GM19351 (cell line): ENCODE data around the gene DPRX.

Experiments used
- ATAC-seq: cut with Tn5 transposase; IDR thresholded peaks from one replicate; pipeline ENCODE4 v1.9.1; 2021; ENCODE audit warnings: mild to moderate bottlenecking, moderate library complexity; ENCODE audit not compliant: unreplicated experiment

The DPRX gene, protein sequence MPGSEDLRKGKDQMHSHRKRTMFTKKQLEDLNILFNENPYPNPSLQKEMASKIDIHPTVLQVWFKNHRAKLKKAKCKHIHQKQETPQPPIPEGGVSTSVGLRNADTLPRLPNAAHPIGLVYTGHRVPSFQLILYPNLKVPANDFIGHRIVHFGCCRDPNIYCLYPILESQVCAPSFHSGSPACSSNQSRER

DNA sequence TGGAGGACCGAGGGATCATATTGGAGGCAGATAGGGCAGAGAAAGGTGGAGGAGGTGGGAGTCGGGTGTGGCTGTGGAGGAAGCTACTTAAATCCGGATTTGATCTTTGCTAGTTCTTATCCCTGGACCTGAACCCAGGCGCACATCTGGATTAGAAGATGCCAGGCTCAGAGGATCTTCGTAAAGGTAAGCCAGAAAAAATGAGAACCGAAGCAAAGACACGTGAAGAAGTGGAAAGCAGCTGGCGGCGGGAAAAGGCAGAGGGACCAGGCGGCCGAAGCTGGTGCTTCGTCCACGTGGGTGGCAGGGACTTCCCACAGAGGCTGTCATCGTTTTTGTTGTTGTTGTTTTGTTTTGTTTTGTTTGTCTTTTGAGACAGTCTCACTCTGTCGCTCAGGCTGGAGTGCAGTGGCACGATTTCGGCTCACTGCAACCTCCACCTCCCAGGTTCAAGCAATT lies at the start of gene DPRX:
Gene DPRX, plus strand, starts transcription at position 51 of the 459 bp plus-strand sequence. Its CDS starts 108 bp downstream, at position 159.
- no peak for ATAC-seq

DNA sequence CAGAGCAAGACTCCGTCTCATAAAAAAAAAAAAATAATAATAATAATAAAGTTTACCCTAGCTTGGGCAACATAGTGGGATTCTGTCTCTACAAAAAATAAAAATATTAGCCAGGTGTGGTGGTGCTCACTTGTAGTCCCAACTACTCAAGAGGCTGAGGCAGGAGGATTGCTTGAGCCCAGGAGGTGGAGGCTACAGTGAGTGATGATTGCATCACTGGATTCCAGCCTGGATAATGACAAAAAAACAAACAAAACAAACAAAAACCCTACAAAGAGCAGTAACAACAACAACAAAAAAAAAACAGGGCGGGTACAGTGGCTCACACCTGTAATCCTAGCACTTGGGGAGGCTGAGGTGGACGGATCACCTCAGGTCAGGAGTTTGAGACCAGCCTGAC lies 48.6 kb upstream of the DPRX start:
- ATAC-seq = no peak

DNA sequence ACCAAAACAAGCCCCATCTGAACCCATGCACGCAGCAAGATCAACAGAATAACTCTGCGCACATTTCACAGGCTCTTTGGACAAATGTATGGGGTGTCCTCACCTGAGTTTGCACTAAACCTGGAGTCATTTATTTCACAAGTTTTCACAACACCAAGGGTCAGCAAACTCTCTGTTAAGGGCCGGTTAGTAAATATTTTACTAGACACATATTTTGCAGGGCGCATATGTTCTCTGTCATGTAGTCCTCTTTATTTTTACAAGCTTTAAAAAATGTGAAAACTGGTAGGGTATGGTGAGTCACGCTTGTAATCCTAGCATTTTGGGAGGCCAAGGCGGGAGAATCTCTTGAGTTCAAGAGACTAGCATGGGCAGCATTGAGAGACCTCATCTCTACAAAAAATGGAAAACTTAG lies 45.5 kb upstream of the DPRX start:
- ATAC-seq = no peak

GRCh38 chr19:53594811-53595509 lies 36.8 kb upstream of the DPRX start:
- ATAC-seq = no peak

DNA sequence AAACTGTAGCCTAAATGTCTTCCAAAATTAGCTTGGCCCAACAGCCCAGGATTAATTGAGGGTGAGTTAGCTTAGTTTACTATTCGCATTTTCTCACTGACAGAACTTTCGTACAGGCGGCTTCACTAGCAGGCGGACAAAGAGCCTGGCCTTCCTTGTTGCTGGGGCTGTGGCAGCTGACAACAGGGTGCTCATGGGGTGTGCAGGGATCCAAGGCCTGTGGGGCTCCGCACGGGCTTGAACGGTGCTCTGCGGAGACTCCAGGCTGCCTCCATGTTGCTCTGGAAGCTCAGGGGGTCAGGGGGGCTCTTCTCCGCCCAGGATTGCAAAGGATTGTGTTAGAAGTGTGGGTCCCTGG lies 36.3 kb upstream of the DPRX start:
- ATAC-seq = no peak

- no peak for ATAC-seq
These were observed 35.7 kb upstream of the DPRX start for GRCh38 chr19:53596056-53596455.

DNA sequence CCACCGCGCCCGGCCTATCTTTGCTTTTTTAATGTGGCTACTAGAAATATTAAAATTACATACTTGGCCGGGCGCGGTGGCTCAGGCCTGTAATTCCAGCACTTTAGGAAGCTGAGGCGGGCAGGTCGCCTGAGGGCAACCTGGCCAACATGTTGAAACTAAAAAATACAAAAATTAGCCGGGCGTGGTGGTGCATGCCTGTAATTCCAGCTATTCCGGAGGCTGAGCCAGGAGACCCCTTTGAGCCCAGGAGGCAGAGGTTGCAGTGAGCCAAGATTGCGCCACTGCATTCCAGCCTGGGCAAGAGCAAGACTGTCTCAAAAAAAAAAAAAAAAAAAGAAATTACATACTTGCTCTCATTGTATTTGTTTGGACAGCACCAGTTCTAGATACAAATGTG lies 34.8 kb upstream of the DPRX start:
- no peak for ATAC-seq

- no peak for ATAC-seq
These were observed 33.4 kb upstream of the DPRX start for GRCh38 chr19:53598361-53598760.

DNA sequence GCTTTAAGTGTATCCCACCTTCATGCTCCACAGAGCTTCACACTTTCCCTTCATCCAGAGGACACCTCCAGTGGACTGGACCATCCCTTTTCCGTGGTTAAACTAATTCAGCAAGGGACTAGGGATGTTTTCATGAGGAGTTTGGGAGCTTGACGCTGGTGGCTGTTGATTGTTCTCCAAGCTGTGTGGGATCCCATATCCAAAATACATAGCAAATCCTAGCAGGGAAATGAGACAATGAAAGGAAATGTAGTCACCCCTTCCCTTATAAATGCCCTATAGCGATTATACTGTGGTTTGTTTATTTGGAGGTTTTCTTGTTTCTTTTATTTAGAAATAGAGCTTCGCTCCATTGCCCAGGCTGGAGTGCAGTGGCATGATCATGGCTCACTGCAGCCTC lies 31.6 kb upstream of the DPRX start:
- no peak for ATAC-seq

- no peak for ATAC-seq
These were observed 25.8 kb upstream of the DPRX start for GRCh38 chr19:53606031-53606430.

DNA sequence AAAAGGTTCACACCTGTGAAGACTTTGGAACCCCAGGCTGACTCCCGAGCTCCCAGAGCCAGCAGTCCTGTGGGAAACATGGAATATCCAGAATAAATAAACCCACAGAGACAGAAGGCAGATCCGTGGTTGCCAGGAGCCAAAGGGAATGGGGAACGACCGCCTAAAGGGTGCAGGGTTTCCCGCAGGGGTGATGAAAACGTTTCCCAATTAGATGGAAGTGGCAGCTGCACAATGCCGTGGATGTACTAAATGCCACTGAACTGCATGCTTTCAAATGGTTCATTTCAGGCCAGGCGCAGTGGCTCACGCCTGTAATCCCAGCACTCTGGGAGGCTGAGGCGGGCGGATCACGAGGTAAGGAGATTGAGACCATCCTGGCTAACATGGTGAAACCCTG lies 23.4 kb upstream of the DPRX start:
- ATAC-seq = no peak

GRCh38 chr19:53612762-53613526 lies 18.9 kb upstream of the DPRX start:
- no peak for ATAC-seq

- ATAC-seq = no peak
These were observed 9.7 kb upstream of the DPRX start for GRCh38 chr19:53621885-53622740.

DNA sequence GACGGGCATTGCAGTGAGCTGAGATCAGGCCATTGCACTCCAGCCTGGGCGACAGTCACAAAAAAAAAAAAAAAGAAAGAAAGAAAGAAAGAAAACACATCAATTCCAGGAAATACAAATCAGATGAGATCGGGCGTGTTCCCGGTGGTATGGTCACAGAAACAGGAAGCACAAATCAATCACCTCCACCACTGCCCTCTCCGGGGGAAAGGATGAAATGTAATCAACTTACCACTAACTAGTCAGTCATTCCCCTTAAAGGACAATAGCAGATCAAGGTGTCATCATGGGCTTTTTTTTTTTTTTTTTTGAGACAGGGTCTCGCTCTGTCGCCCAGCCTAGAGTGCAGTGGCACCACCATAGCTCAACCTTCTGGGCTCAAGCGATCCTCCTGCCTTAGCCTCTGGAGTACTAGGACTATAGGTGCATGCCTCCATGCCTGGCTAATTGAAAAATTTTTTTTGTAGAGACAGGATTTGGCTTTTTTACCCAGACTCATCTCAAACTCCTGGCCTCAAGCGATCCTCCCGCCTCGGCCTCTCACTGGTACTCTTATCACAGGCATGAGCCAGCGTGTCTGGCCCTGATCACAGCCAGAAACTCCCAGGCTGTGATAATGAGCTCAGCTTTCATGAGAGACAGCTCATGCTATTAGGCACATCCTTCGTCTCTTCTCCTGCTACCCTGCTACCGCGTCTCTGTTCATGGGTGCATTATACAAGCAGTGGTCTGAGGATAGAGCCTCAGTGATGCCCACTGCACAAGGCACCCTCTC lies 6.8 kb upstream of the DPRX start:
- ATAC-seq = no peak

DNA sequence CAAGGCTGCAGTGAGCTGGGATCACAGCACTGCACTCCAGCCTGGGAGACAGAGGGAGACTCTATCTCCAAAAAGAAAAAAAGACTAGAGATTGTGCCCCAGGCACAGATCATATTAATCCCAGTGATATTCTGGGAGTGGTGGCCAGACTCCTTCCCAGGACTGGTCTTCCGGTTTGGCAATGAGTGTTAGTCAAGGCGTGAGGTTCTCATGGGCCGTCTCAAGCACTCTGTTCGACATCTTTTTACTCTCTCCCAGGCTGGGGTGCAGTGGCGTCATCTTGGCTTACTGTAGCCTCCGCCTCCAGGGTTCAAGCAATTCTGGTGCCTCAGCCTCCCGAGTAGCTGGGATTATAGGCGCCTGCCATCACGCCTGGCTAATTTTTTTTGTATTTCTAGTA lies 5.3 kb upstream of the DPRX start:
- no peak for ATAC-seq

- no peak for ATAC-seq
These were observed 4.8 kb upstream of the DPRX start for GRCh38 chr19:53626976-53627375.

GRCh38 chr19:53634768-53635167 lies 3.0 kb downstream of the DPRX start:
- no peak for ATAC-seq

- ATAC-seq = no peak
These were observed 7.7 kb downstream of the DPRX start for GRCh38 chr19:53639471-53639870.

DNA sequence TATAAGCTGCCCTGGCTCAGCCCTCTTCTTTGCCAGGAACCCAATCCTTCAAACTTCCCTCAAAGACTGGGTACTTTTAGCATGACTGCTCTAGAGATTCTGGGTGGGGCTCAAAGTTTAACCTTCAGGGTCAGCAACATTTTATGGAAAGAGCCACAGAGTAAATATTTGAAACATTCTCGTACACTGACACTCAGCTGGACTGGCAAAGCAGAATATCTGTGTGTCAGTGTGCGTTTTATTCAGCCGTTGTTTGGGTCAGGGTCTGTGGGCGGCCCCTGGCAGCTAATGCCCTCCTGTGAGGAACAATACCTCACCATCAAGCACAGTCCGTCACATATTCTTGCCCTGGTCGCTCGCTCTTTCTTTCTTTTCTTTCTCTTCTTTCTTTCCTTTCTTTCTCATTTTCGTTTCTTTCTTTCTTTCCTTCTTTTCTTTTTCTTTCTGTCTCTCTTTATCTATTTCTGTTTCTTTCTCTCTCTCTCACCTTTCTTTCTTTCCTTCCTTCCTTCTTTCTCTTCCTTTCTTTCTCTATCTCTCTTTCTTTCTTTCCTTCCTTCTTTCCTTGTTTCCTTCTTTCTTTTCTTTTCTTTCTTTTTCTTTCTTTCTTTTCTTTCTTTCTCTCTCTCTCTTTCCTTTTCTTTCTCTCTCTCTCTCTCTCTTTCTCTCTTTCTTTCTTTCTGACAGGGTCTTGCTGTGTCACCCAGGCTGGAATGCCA lies 10.7 kb downstream of the DPRX start:
- ATAC-seq = no peak
